Karpas-422 (cell line): ENCODE measurements around the gene AGTR1. TPM values are rescaled to one million over a fixed set of nuclear protein-coding genes. Genes with fewer than 3 reads are reported as not detected.

ENCODE experiments used
- DNase-seq: peaks from one replicate; pipeline ENCODE4 v3.0.0-alpha.2; 2015
- H2AFZ ChIP-seq: fragments of 200-600 bp; sonication (generic); 2 replicates; pipeline ENCODE4 v1.6.1; 2014; ENCODE audit warnings: antibody characterized with exemption, low read length, mixed read lengths
- H3K27ac ChIP-seq: fragments of 200-600 bp; sonication (generic); 2 replicates; pipeline ENCODE4 v1.5.1; 2014; ENCODE audit warnings: mild to moderate bottlenecking, low read length, moderate library complexity
- H3K27me3 ChIP-seq: fragments of 200-600 bp; sonication (generic); 2 replicates; pipeline ENCODE4 v1.6.1; 2014; ENCODE audit warnings: low read length, mixed read lengths
- H3K36me3 ChIP-seq: fragments of 200-600 bp; sonication (generic); 2 replicates; pipeline ENCODE4 v1.6.1; 2014; ENCODE audit warnings: low read length, mixed read lengths; ENCODE audit not compliant: insufficient read depth
- H3K4me1 ChIP-seq: fragments of 200-600 bp; sonication (generic); 2 replicates; pipeline ENCODE4 v1.6.1; 2014; ENCODE audit warnings: mild to moderate bottlenecking, low read length, mixed read lengths
- H3K4me2 ChIP-seq: fragments of 200-600 bp; sonication (generic); 2 replicates; pipeline ENCODE4 v1.6.1; 2014; ENCODE audit warnings: low read length, low read depth, mild to moderate bottlenecking; ENCODE audit not compliant: poor library complexity, severe bottlenecking
- H3K4me3 ChIP-seq: fragments of 200-600 bp; sonication (generic); 2 replicates; pipeline ENCODE4 v1.5.1; 2014; ENCODE audit warnings: mild to moderate bottlenecking, antibody characterized with exemption, low read length, mixed read lengths
- H3K79me2 ChIP-seq: fragments of 200-600 bp; sonication (generic); 2 replicates; pipeline ENCODE4 v1.6.1; 2014; ENCODE audit warnings: mild to moderate bottlenecking, low read length, mixed read lengths
- H3K9ac ChIP-seq: fragments of 200-600 bp; sonication (generic); 2 replicates; pipeline ENCODE4 v1.6.0; 2014; ENCODE audit warnings: low read length
- H3K9me2 ChIP-seq: fragments of 200-600 bp; sonication (generic), shearing (Covaris generic); replicated peaks from 2 replicates; pipeline ENCODE4 v1.6.0; 2014; ENCODE audit warnings: mild to moderate bottlenecking, low read length, moderate library complexity; ENCODE audit not compliant: insufficient read depth
- H3K9me3 ChIP-seq: fragments of 300-700, 200-600 bp; sonication (generic); 2 replicates; pipeline ENCODE4 v1.6.1; 2014; ENCODE audit warnings: low read length, mixed read lengths
- H4K20me1 ChIP-seq: fragments of 200-600 bp; sonication (generic); 2 replicates; pipeline ENCODE4 v1.6.1; 2014; ENCODE audit warnings: mild to moderate bottlenecking, antibody characterized with exemption, low read length, low read depth; ENCODE audit not compliant: insufficient read depth
- total RNA-seq: library from RNA; depleted of rRNA; stranded (reverse); fragments of >200 nt; shearing (Covaris generic); gene quantifications from 2 replicates; pipeline ENCODE4 v1.2.3, GENCODE V29; 2014; ENCODE audit warnings: low replicate concordance; rRNA removed

AGTR1 gene
- not detected in 2 replicates for total RNA-seq

DNA sequence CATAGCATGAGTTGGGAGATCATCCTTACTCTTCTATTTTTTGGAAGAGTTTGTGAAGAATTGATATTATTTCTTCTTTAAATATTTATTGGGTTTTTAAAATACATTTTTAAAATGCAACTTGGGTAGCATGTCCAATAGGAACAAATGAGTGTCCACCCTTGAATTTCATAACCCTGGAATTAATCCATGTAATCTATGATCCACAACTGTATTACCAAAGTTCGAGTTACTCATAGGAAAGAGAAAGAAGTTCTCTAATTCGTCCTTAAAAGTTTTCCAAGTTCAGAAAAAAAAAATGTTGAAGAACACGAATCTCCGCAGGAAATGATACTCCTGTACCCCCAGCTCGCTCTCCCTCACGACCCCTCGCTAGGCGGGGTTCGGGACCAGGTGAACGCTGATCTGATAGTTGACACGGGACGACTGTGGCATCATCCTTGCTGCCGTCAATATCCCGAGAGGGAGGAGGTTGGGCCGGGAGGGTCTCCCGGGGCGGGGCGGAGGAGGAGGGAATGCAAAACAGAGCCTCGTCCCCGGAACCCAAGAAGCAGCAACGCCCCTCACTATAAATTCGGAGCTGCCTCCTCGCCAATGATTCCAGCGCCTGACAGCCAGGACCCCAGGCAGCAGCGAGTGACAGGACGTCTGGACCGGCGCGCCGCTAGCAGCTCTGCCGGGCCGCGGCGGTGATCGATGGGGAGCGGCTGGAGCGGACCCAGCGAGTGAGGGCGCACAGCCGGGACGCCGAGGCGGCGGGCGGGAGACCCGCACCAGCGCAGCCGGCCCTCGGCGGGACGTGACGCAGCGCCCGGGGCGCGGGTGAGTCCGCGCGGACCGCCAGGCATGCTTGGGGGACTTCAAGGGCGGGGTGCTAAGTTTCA is at the start of gene AGTR1:
AGTR1 (plus strand) TSS at position 598 of the 884 bp plus-strand sequence. CDS start 43,133 bp downstream, outside the sequence.
- H3K9ac ChIP-seq = no peak within 1 kb of the TSS
- no peaks in the 10 kb centered on the region for H3K4me1 ChIP-seq
- no peaks in the 10 kb centered on the region for H3K36me3 ChIP-seq
- no peak for DNase-seq
- no peaks in the 10 kb centered on the region for H4K20me1 ChIP-seq
- no peaks in the 10 kb centered on the region for H3K27me3 ChIP-seq
- H3K4me2 ChIP-seq = no peak within 1 kb of the TSS
- no peaks in the 10 kb centered on the region for H3K9me2 ChIP-seq
- no peak within 1 kb of the TSS for H3K27ac ChIP-seq
- no peaks in the 10 kb centered on the region for H3K9me3 ChIP-seq
- H2AFZ ChIP-seq = no peak within 1 kb of the TSS
- H3K4me3 ChIP-seq = no peak within 1 kb of the TSS
- H3K79me2 ChIP-seq = no peaks in the 10 kb centered on the region

DNA sequence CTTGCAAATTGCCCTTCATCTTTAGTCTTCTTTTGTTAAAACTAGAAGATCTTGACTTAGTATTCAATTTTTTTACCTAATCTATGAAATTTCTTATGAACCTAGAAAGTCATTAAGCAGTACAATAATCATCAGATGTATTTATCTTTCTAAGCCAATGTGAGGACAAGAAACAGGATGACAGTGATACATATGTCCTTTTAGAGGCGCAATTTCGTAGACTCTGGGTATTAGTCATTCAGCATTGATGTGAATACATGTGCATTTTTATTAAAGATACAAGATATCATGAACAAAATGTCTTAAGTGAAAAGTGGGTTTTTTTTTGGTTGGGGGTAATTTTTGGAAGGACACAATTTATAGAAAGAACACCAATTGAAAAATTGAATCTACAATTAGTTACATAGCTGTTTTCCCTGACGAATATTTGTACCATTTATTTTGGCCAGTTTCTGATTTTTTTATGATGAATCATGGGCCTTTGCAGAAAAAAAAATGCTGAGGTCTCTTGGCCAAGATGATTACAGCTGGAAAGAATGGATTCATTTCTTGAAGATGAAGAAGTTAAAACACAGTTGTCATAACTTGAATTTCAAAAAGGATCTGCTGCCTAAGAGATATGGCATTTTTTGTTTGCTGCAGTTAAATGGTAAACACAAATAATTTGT is 48.9 kb upstream of the AGTR1 start:
- H3K4me1 ChIP-seq = no peaks in the 10 kb centered on the region
- no peak overlapping the region for H3K27ac ChIP-seq
- H3K4me2 ChIP-seq = no peak overlapping the region
- no peaks in the 10 kb centered on the region for H3K79me2 ChIP-seq
- no peaks in the 10 kb centered on the region for H3K9me3 ChIP-seq
- no peak for DNase-seq
- H3K9me2 ChIP-seq = no peaks in the 10 kb centered on the region
- H2AFZ ChIP-seq = no peak overlapping the region
- no peaks in the 10 kb centered on the region for H4K20me1 ChIP-seq
- no peaks in the 10 kb centered on the region; the same call in 1 of the 2 replicates for H3K27me3 ChIP-seq
- H3K4me3 ChIP-seq = no peak overlapping the region
- H3K9ac ChIP-seq = no peak overlapping the region
- H3K36me3 ChIP-seq = no peaks in the 10 kb centered on the region

DNA sequence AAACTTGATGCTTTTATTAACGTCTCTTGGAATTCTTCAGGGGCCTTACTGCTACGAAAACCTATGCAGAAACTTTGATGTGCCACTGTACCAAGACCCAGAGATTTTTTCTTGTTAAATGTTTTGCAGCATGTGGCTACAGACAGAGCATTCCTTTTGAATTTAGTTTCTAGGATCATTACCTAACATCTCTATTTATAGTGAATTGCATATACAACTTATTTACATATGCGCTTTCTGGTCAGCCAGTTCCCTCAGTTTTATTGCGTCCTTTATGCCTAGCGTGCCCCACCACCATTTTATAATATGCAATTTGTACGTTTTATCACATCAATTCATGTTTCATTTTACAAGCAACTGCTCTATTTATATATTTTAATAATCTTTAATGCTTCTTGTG is 46.2 kb upstream of the AGTR1 start:
- Histone ChIP-seq H3K79me2 (no peaks in the 10 kb centered on the region), H4K20me1 (no peaks in the 10 kb centered on the region), H3K27ac (no peak overlapping the region), H3K4me1 (no peaks in the 10 kb centered on the region), H3K27me3 (no peaks in the 10 kb centered on the region; the same call in 1 of the 2 replicates), H3K9ac (no peak overlapping the region), H3K4me2 (no peak overlapping the region), H2AFZ (no peak overlapping the region), H3K9me3 (no peaks in the 10 kb centered on the region), H3K4me3 (no peak overlapping the region), H3K9me2 (no peaks in the 10 kb centered on the region), H3K36me3 (no peaks in the 10 kb centered on the region)
- DNase-seq = no peak

DNA sequence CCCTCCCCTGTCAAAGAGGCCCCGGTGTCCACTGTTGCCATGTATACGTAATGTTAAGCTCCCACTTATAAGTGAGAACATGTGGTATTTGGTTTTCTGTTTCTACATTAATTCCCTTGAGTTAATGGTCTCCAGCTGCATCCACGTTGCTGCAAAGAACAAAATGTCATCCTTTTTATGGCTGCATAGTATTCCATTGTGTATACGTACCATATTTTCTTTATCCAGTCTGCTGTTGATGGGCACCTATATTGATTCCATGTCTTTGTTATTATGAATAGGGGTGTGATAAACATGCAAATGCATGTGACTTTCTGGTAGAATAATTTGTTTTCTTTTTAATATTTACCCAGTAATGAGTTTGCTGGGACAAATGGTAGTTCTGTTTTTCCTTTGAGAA is 43.3 kb upstream of the AGTR1 start:
- no peak overlapping the region for H3K4me3 ChIP-seq

DNA sequence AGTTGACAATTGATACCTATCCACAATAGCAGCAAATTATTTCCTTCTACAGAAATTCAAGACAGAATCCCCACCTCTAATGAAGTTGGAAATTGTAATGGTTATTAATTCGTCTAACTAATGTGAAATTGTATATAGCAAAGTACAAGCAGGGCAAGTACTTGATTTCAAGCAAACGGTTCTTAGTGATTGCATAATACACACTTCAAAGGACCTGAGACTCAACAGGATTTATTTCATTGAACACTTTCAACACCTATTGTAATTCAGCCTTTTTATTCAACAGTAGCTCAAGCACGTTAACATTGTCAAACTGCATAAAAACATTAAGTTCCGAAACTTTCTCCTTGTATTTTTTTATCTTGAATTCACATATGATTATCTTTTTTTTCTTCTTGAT is 40.2 kb upstream of the AGTR1 start:
- no peak for DNase-seq
- Histone ChIP-seq H3K36me3 (no peaks in the 10 kb centered on the region), H3K4me2 (no peak overlapping the region), H3K9me2 (no peaks in the 10 kb centered on the region), H3K27me3 (no peaks in the 10 kb centered on the region), H4K20me1 (no peaks in the 10 kb centered on the region), H3K4me3 (no peak overlapping the region), H3K79me2 (no peaks in the 10 kb centered on the region), H3K9me3 (no peaks in the 10 kb centered on the region), H3K27ac (no peak overlapping the region), H3K9ac (no peak overlapping the region), H2AFZ (no peak overlapping the region), H3K4me1 (no peaks in the 10 kb centered on the region)

More for the DNA sequence above, 43.3 kb upstream of the AGTR1 start:
- no peak overlapping the region for H3K4me2 ChIP-seq
- no peaks in the 10 kb centered on the region for H4K20me1 ChIP-seq
- H3K9me3 ChIP-seq = no peaks in the 10 kb centered on the region
- H2AFZ ChIP-seq = no peak overlapping the region
- no peaks in the 10 kb centered on the region for H3K79me2 ChIP-seq
- no peaks in the 10 kb centered on the region for H3K4me1 ChIP-seq
- H3K9me2 ChIP-seq = no peaks in the 10 kb centered on the region
- H3K27ac ChIP-seq = no peak overlapping the region
- no peak for DNase-seq
- no peak overlapping the region for H3K9ac ChIP-seq
- H3K36me3 ChIP-seq = no peaks in the 10 kb centered on the region
- H3K27me3 ChIP-seq = no peaks in the 10 kb centered on the region

DNA sequence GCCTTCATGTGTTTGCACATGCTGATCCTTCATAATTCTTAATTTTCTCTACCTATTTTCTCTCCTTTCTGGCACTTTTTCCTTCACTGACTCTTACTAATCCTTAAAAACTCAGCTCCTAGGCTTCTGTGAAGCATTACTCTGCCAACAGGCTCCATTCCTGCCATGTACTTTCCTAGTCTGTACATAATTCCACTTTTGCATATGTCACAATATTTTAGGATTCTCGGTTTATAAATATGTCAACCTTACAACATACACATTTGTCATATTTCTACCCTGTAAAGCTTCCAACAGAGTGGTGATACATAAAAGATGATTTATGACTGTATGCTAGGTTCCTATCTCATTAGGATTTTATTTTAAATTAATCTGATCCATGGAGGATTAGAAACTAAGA is 38.2 kb upstream of the AGTR1 start:
- H3K4me3 ChIP-seq = no peak overlapping the region
- no peaks in the 10 kb centered on the region for H3K4me1 ChIP-seq
- H3K79me2 ChIP-seq = no peaks in the 10 kb centered on the region
- no peaks in the 10 kb centered on the region for H3K9me3 ChIP-seq
- H4K20me1 ChIP-seq = no peaks in the 10 kb centered on the region
- H2AFZ ChIP-seq = no peak overlapping the region
- H3K27ac ChIP-seq = no peak overlapping the region
- H3K27me3 ChIP-seq = no peaks in the 10 kb centered on the region
- H3K4me2 ChIP-seq = no peak overlapping the region
- H3K36me3 ChIP-seq = no peaks in the 10 kb centered on the region
- H3K9ac ChIP-seq = no peak overlapping the region
- H3K9me2 ChIP-seq = no peaks in the 10 kb centered on the region
- no peak for DNase-seq

DNA sequence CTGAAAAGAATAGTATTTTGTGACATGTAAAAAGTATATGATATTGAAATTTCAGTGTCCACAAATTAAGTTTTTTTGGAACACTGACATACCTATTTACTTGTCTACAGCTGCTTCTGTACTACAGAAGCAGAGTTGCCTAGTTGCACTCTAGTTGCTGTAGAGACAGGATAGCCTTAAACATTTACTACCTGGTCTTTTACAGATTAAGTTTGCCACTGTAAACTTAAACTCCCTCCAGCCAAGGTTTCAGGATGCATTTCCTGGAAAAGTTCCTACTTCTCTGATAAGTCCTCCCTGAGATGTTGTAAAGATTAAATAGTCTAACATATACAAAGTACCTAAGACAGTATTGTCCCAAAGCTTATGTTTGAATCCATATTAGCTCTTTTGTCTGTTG is 17.4 kb upstream of the AGTR1 start:
- no peaks in the 10 kb centered on the region for H3K36me3 ChIP-seq
- no peak overlapping the region for H3K9ac ChIP-seq
- DNase-seq = no peak
- H3K4me3 ChIP-seq = no peak overlapping the region
- no peaks in the 10 kb centered on the region for H3K9me3 ChIP-seq
- no peaks in the 10 kb centered on the region for H4K20me1 ChIP-seq
- H3K27ac ChIP-seq = no peak overlapping the region
- no peaks in the 10 kb centered on the region for H3K4me1 ChIP-seq
- no peaks in the 10 kb centered on the region for H3K79me2 ChIP-seq
- H3K27me3 ChIP-seq = no peaks in the 10 kb centered on the region
- H2AFZ ChIP-seq = no peak overlapping the region
- H3K4me2 ChIP-seq = no peak overlapping the region
- no peaks in the 10 kb centered on the region for H3K9me2 ChIP-seq

DNA sequence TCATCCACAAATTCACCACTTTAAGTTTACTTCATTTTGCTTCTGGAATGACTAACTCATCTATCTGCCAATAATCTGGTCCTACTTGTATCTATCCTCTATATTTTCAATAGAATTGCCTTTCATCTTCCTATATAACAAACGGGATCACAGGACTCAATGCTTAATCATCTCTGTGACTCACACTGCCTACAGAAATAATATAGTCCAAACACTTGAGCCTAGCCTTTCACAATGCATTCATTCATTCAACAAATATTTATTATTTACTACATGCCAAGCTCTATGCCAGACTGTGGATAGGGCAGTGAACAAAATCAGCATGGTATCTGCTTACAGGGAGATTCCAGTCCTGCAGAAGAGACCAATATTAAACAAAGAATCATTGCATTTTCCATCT is 16.6 kb upstream of the AGTR1 start:
- Histone ChIP-seq H3K4me2 (no peak overlapping the region), H3K79me2 (no peaks in the 10 kb centered on the region), H4K20me1 (no peaks in the 10 kb centered on the region), H3K36me3 (no peaks in the 10 kb centered on the region), H3K9me2 (no peaks in the 10 kb centered on the region), H3K27ac (no peak overlapping the region), H3K27me3 (no peaks in the 10 kb centered on the region), H3K4me1 (no peaks in the 10 kb centered on the region), H2AFZ (no peak overlapping the region), H3K4me3 (no peak overlapping the region), H3K9me3 (no peaks in the 10 kb centered on the region), H3K9ac (no peak overlapping the region)
- no peak for DNase-seq
